Liver (tissue), 9 donors: ENCODE results near the gene SLC12A5. TPM values are rescaled to one million over a fixed set of nuclear protein-coding genes. Genes with fewer than 3 reads are reported as not detected.

Experiments used
- DNase-seq: peaks from one replicate; pipeline ENCODE4 v3.0.0-alpha.2; 2017; ENCODE audit warnings: low spot score
- H3K27ac ChIP-seq, 2 donors: one replicate each; pipeline ENCODE4 v1.7.0; 2013; ENCODE audit warnings: inconsistent platforms in 2 of 2, low read length in 2 of 2, control low read depth in 1 of 2, low read depth in 1 of 2, mild to moderate bottlenecking in 1 of 2
- H3K27me3 ChIP-seq, 4 donors: one replicate each; pipeline versions ENCODE4 v1.6.1 to v1.7.0; 2013; ENCODE audit warnings: low read length in 3 of 4, inconsistent platforms in 1 of 4, mild to moderate bottlenecking in 1 of 4, moderate library complexity in 1 of 4; ENCODE audit not compliant: control insufficient read depth in 4 of 4, insufficient read depth in 4 of 4
- H3K36me3 ChIP-seq, 4 donors: one replicate each; pipeline versions ENCODE4 v1.6.1 to v1.7.0; 2013; ENCODE audit warnings: low read length in 3 of 4, mild to moderate bottlenecking in 3 of 4, low read depth in 1 of 4, moderate library complexity in 1 of 4; ENCODE audit not compliant: control insufficient read depth in 4 of 4, insufficient read depth in 3 of 4
- H3K4me1 ChIP-seq, 4 donors: one replicate each; pipeline versions ENCODE4 v1.6.1 to v1.7.0; 2013; ENCODE audit warnings: low read length in 3 of 4, mild to moderate bottlenecking in 3 of 4, moderate library complexity in 1 of 4; ENCODE audit not compliant: control insufficient read depth in 4 of 4, insufficient read depth in 4 of 4
- H3K4me3 ChIP-seq, 3 donors: one replicate each; pipeline versions ENCODE4 v1.6.1 to v1.7.0; 2013; ENCODE audit warnings: low read length in 3 of 3, control low read depth in 1 of 3, low read depth in 1 of 3, mild to moderate bottlenecking in 1 of 3
- H3K9ac ChIP-seq, 2 donors: one replicate each; pipeline ENCODE4 v1.7.0; 2013; ENCODE audit warnings: low read length in 2 of 2, mild to moderate bottlenecking in 2 of 2, moderate library complexity in 2 of 2, control low read depth in 1 of 2, low read depth in 1 of 2
- H3K9me3 ChIP-seq, 4 donors: one replicate each; pipeline versions ENCODE4 v1.6.1 to v1.7.0; 2013; ENCODE audit warnings: low read length in 3 of 4; ENCODE audit not compliant: control insufficient read depth in 4 of 4
- EGR1 ChIP-seq, 2 donors: IDR thresholded peaks; 2 replicates each; pipeline ENCODE4 v1.6.1; 2016 to 2018; ENCODE audit warnings: antibody characterized with exemption in 2 of 2, low read depth in 2 of 2
- FOXA1 ChIP-seq: IDR thresholded peaks from 2 replicates; pipeline ENCODE4 v1.6.1; 2016; ENCODE audit warnings: antibody characterized with exemption
- FOXA2 ChIP-seq: IDR thresholded peaks from 2 replicates; pipeline ENCODE4 v1.6.1; 2016; ENCODE audit warnings: antibody characterized with exemption
- GABPA ChIP-seq, 2 donors: IDR thresholded peaks in 1 of 2; conservative IDR thresholded peaks in 1 of 2; 2 replicates each; pipeline ENCODE4 v1.6.1; 2016; ENCODE audit warnings: antibody characterized with exemption in 2 of 2, mild to moderate bottlenecking in 1 of 2, moderate library complexity in 1 of 2
- HNF4A ChIP-seq, 2 donors: conservative IDR thresholded peaks; 2 replicates each; pipeline ENCODE4 v1.6.1; 2016; ENCODE audit warnings: antibody characterized with exemption in 2 of 2, mild to moderate bottlenecking in 2 of 2
- HNF4G ChIP-seq: IDR thresholded peaks from 2 replicates; pipeline ENCODE4 v1.6.1; 2016; ENCODE audit warnings: antibody characterized with exemption
- JUND ChIP-seq, 2 donors: IDR thresholded peaks; 2 replicates each; pipeline ENCODE4 v1.6.1; 2016; ENCODE audit warnings: antibody characterized with exemption in 2 of 2
- NR2F2 ChIP-seq: IDR thresholded peaks from 2 replicates; pipeline ENCODE4 v1.6.1; 2016; ENCODE audit warnings: antibody characterized with exemption
- RAD21 ChIP-seq, 2 donors: IDR thresholded peaks; 2 replicates each; pipeline ENCODE4 v1.6.1; 2016; ENCODE audit warnings: antibody characterized with exemption in 2 of 2, mild to moderate bottlenecking in 2 of 2
- RXRA ChIP-seq, 2 donors: IDR thresholded peaks; 2 replicates each; pipeline ENCODE4 v1.6.1; 2017 to 2018; ENCODE audit warnings: antibody characterized with exemption in 2 of 2, mild to moderate bottlenecking in 1 of 2
- SP1 ChIP-seq: IDR thresholded peaks from 2 replicates; pipeline ENCODE4 v1.6.1; 2018; ENCODE audit warnings: antibody characterized with exemption, mild to moderate bottlenecking
- TAF1 ChIP-seq: conservative IDR thresholded peaks from 2 replicates; pipeline ENCODE4 v1.6.1; 2016; ENCODE audit warnings: antibody characterized with exemption, mild to moderate bottlenecking
- YY1 ChIP-seq: IDR thresholded peaks from 2 replicates; pipeline ENCODE4 v1.6.1; 2016; ENCODE audit warnings: antibody characterized with exemption, mild to moderate bottlenecking
- WGBS: extraction: QIAGEN DNeasy Blood & Tissue Kit; methylation state at CpG from one replicate; pipeline ENCODE4 v1.1.7; 2013; 5-methylcytosine and 5-hydroxymethylcytosine counted together
- polyA plus RNA-seq, 2 donors: library from polyadenylated mRNA; stranded (reverse) in 1 of 2; unstranded in 1 of 2; fragments of 200-250 nt in 1 of 2; fragments of >200 nt in 1 of 2; fragmentation: Nextera tagmentation in 1 of 2; extraction: Ambion mirVana in 1 of 2; gene quantifications; one replicate each; pipeline versions ENCODE4 v1.2.1 to v1.2.3, GENCODE V29; 2013 to 2015
- total RNA-seq, 2 donors: library from RNA; depleted of rRNA; stranded (reverse); fragments of >200 nt; gene quantifications; one replicate each; pipeline ENCODE4 v1.2.3, GENCODE V29; 2014
- TF ChIP-seq, protein P1 (sequence below): IDR thresholded peaks from 2 replicates; pipeline ENCODE4 v1.6.1; 2016; ENCODE audit warnings: antibody characterized with exemption
- TF ChIP-seq, protein P2 (sequence below): IDR thresholded peaks from 2 replicates; pipeline ENCODE4 v1.6.1; 2016; ENCODE audit warnings: antibody characterized with exemption, mild to moderate bottlenecking
- donor health status: healthy.
- donor health status: healthy.
- donor health status: healthy.
- donor health status: healthy.
- donor health status: healthy.

The SLC12A5 gene
- total and polyA plus RNA-seq, 4 donors = 0.33 to 1.5 TPM; not detected in 2

GRCh38 chr20:45997187-45997586 is 31.8 kb upstream of the SLC12A5 start:
- Histone ChIP-seq H3K27ac (no peak overlapping the region), H3K4me3 (no peak overlapping the region), H3K36me3 (no peaks in the 10 kb centered on the region), H3K4me1 (no peaks in the 10 kb centered on the region), H3K9ac (no peak overlapping the region), H3K9me3 (no peaks in the 10 kb centered on the region), H3K27me3 (peaks cover 0 to 3% (median 0%) of the 10 kb centered on the region in 4 donors)
- TF ChIP-seq, protein P1, sequence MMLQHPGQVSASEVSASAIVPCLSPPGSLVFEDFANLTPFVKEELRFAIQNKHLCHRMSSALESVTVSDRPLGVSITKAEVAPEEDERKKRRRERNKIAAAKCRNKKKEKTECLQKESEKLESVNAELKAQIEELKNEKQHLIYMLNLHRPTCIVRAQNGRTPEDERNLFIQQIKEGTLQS = no peak
- TF ChIP-seq SP1 (no peak), RAD21 (IDR thresholded peaks at IDR 0.05) (no peak)
- DNase-seq = no peak
- 41% methylated on average over 3 of the region's 3 CpGs for whole genome bisulfite sequencing

DNA sequence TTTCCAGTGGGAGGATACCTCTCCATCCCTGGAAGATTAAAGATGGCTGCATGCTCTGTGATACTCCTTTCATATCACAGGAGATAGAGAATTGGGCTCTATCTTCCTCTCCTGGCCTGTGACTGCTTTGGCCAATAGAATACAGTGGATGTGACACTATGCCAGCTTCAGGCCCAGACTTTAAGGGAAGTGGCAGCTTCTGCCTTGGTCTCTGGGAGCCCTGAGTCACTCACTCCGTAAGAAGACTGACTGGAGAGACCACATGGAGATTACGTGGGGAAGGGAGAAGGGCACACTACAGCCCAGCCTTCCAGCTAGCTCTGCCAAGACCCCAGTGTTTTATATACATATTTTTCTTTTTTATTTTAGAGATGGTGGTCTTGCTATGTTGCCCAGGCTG is 30.7 kb upstream of the SLC12A5 start:
- H3K27me3 ChIP-seq = peaks cover 0 to 3% (median 0%) of the 10 kb centered on the region in 4 donors
- TF ChIP-seq YY1 (no peak), HNF4G (no peak)
- no peak overlapping the region for H3K4me3 ChIP-seq
- H3K9me3 ChIP-seq = no peaks in the 10 kb centered on the region
- 44% methylated on average over 2 of the region's 2 CpGs for whole genome bisulfite sequencing
- H3K36me3 ChIP-seq = no peaks in the 10 kb centered on the region
- H3K9ac ChIP-seq = no peak overlapping the region
- H3K4me1 ChIP-seq = no peaks in the 10 kb centered on the region
- no peak overlapping the region for H3K27ac ChIP-seq
- no peak for DNase-seq

DNA sequence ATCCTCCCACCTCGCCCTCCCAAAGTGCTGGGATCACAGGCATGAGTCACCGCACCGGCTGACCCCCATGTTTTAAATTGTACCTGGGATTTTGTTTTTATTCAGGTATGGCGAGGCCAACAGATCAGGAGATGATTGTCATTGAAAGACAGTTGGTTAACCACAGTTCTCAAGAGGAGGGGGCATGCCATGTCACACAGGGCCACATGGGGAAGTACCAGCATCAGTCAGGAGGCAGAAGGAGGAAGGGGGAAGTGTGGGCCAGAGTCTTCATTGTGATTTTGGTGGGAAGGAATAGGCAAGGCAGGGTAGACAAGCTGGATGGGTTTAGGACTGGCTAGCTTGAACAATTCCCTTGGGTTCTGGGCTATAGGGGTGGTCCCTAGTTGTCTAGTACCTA is 30.3 kb upstream of the SLC12A5 start:
- no peak overlapping the region for H3K27ac ChIP-seq
- no peaks in the 10 kb centered on the region for H3K4me1 ChIP-seq
- peaks cover 0 to 3% (median 1%) of the 10 kb centered on the region in 4 donors for H3K27me3 ChIP-seq
- WGBS = 63% methylated on average over 4 of the region's 4 CpGs
- no peak overlapping the region for H3K9ac ChIP-seq
- no peaks in the 10 kb centered on the region for H3K36me3 ChIP-seq
- TF ChIP-seq GABPA (IDR thresholded peaks at IDR 0.05 in 1 of 2, conservative IDR thresholded peaks at IDR 0.05 in 1 of 2) (no peak), NR2F2 (no peak), RAD21 (IDR thresholded peaks at IDR 0.05) (no peak), HNF4A (conservative IDR thresholded peaks at IDR 0.05) (no peak), EGR1 (IDR thresholded peaks at IDR 0.05; ENCODE audit: low read depth in 2 of 2) (no peak), SP1 (no peak), RXRA (IDR thresholded peaks at IDR 0.05) (no peak), FOXA1 (no peak), HNF4G (no peak), FOXA2 (no peak), TAF1 (no peak), JUND (IDR thresholded peaks at IDR 0.05) (no peak)
- TF ChIP-seq, protein P2, sequence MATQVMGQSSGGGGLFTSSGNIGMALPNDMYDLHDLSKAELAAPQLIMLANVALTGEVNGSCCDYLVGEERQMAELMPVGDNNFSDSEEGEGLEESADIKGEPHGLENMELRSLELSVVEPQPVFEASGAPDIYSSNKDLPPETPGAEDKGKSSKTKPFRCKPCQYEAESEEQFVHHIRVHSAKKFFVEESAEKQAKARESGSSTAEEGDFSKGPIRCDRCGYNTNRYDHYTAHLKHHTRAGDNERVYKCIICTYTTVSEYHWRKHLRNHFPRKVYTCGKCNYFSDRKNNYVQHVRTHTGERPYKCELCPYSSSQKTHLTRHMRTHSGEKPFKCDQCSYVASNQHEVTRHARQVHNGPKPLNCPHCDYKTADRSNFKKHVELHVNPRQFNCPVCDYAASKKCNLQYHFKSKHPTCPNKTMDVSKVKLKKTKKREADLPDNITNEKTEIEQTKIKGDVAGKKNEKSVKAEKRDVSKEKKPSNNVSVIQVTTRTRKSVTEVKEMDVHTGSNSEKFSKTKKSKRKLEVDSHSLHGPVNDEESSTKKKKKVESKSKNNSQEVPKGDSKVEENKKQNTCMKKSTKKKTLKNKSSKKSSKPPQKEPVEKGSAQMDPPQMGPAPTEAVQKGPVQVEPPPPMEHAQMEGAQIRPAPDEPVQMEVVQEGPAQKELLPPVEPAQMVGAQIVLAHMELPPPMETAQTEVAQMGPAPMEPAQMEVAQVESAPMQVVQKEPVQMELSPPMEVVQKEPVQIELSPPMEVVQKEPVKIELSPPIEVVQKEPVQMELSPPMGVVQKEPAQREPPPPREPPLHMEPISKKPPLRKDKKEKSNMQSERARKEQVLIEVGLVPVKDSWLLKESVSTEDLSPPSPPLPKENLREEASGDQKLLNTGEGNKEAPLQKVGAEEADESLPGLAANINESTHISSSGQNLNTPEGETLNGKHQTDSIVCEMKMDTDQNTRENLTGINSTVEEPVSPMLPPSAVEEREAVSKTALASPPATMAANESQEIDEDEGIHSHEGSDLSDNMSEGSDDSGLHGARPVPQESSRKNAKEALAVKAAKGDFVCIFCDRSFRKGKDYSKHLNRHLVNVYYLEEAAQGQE = no peak
- TF ChIP-seq, protein P1 = no peak
- no peak overlapping the region for H3K4me3 ChIP-seq
- DNase-seq = no peak
- H3K9me3 ChIP-seq = no peaks in the 10 kb centered on the region
